Activated CD8-positive, alpha-beta T cell treated with anti-CD3 and anti-CD28 coated beads for 36 hours (primary cell): Measurements from ENCODE around the gene GNAI3. TPM values are rescaled to one million over a fixed set of nuclear protein-coding genes. Genes with fewer than 3 reads are reported as not detected.

Experiments used
- ATAC-seq: fragments of 200-7000 bp; cut with Tn5 transposase; one replicate; pipeline ENCODE4 v1.10.0; 2021; ENCODE audit warnings: mild to moderate bottlenecking, moderate library complexity
- CTCF ChIA-PET: fragments of 350-600 bp; sonication (Branson Sonifier 250); formaldehyde crosslinking; loops from one replicate; lab custom pipeline; 2021; ENCODE audit warnings: antibody characterized with exemption; lab: Charles Lee
- POLR2A ChIA-PET: fragments of 350-600 bp; sonication (Branson Sonifier 250); formaldehyde crosslinking; loops from one replicate; lab custom pipeline; 2021; ENCODE audit warnings: antibody characterized with exemption; lab: Charles Lee
- DNase-seq: peaks from one replicate; pipeline ENCODE4 v3.0.0-alpha.2; 2020
- H3K27ac Mint-ChIP-seq: one replicate; pipeline ENCODE4 v1.8.0; 2021; ENCODE audit warnings: mild to moderate bottlenecking, mixed read lengths
- H3K27me3 Mint-ChIP-seq: one replicate; pipeline ENCODE4 v1.8.0; 2021; ENCODE audit warnings: mixed read lengths
- H3K36me3 Mint-ChIP-seq: one replicate; pipeline ENCODE4 v1.8.0; 2021; ENCODE audit warnings: low read depth, mixed read lengths
- H3K4me1 Mint-ChIP-seq: one replicate; pipeline ENCODE4 v1.8.0; 2021; ENCODE audit warnings: low read depth, mixed read lengths
- H3K4me3 Mint-ChIP-seq: one replicate; pipeline ENCODE4 v1.8.0; 2021; ENCODE audit warnings: mild to moderate bottlenecking, moderate library complexity, mixed read lengths
- H3K9me3 Mint-ChIP-seq: one replicate; pipeline ENCODE4 v1.8.0; 2021; ENCODE audit warnings: mixed read lengths
- CTCF ChIP-seq: fragments of 200-600 bp; IDR thresholded peaks from one replicate; pipeline ENCODE4 v1.8.0; 2022; ENCODE audit warnings: antibody characterized with exemption, mild to moderate bottlenecking
- intact Hi-C: fragments of 100-400 bp; cut with micrococcal nuclease; formaldehyde crosslinking; loops from one replicate; pipeline ENCODE4 v1.10.0; 2022
- total RNA-seq, 2 experiments: library from RNA; stranded (reverse); gene quantifications; one replicate each; pipeline ENCODE4 v1.2.3, GENCODE V29; 2021

The GNAI3 gene
- total RNA-seq, 2 experiments from 2014 or later, result 7.5 to 7.7 TPM

- H3K27ac Mint-ChIP-seq, result no peak overlapping the region
- no peak for TF ChIP-seq CTCF
- no peak overlapping the region for H3K4me3 Mint-ChIP-seq
- peaks cover 17% of the 10 kb centered on the region for H3K4me1 Mint-ChIP-seq
- CTCF ChIA-PET, result interaction anchor here (2.2 to 21.7 kb wide), 2 partner anchors 35 to 110 kb away, joined by 7 to 1390 read pairs; partner anchors contain the start of genes AMIGO1, ATXN7L2, CYB561D1 and PSMA5
- H3K27me3 Mint-ChIP-seq, result no peaks in the 10 kb centered on the region
- intact Hi-C loops, result loop anchor here (10.0 kb wide), 1 partner anchor 111 kb away; the partner anchor contains the start of gene PSMA5
- H3K9me3 Mint-ChIP-seq, result no peaks in the 10 kb centered on the region
- no peak for ATAC-seq
- no peaks in the 10 kb centered on the region for H3K36me3 Mint-ChIP-seq
- POLR2A ChIA-PET, result interaction anchor here (1.5 kb wide), 1 partner anchor 13 kb away, joined by 5 read pairs; the partner anchor contains the start of gene GNAI3
- DNase-seq, result no peak
Measured at GRCh38 chr1:109535971-109536491, 12.4 kb upstream of the GNAI3 start.

DNA sequence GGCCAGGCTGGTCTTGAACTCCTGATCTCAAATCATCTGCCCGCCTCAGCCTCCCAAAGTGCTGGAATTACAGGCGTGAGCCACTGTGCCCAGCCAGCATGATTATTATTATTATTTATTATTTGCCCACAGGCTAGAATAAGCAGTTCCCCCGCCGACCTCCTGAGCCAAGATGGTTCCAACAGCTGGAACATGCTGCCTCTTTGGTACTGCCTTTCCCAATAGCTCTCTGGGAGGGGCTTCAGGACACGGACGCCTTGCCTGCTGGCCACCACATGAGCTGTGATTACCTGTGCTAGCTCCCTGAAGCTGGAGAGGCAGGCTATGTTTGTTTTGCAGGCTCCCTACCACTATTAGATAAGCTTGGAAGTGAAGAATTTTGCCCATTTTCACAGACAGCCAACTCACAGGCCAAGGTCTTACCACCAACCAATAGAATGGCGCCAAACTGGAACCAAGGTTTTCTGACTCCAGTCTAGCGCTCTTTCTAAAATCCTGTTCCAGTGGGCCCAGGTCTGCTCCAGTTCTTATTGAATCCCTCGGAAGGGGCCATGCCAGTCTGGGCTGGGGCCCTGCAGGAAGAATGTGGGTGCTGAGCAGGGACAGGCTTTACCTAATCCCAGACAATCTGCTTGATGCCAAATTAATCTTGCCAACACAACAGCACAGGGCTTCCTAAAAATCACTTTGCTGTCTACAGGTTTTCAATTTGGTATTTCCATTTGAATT is 10.8 kb upstream of the GNAI3 start:
- Mint-ChIP-seq H3K4me3 (no peak overlapping the region), H3K36me3 (no peaks in the 10 kb centered on the region), H3K9me3 (no peaks in the 10 kb centered on the region), H3K4me1 (peaks cover 2% of the 10 kb centered on the region), H3K27me3 (no peaks in the 10 kb centered on the region), H3K27ac (no peak overlapping the region)
- CTCF ChIA-PET, result interaction anchor here (1.0 to 21.7 kb wide), 5 partner anchors 8 to 98 kb away, joined by 3 to 1390 read pairs (median 5); partner anchors contain the start of genes AMIGO1, ATXN7L2, CYB561D1 and GNAI3
- intact Hi-C loops, result loop anchor here (10.0 kb wide), 1 partner anchor 113 kb away; the partner anchor contains the start of gene PSMA5
- no peak for TF ChIP-seq CTCF
- ATAC-seq (no peak), DNase-seq (no peak)
- POLR2A ChIA-PET, result no interaction called here

- Mint-ChIP-seq H3K27me3 (no peaks in the 10 kb centered on the region), H3K4me1 (no peaks in the 10 kb centered on the region), H3K36me3 (no peaks in the 10 kb centered on the region), H3K27ac (no peak overlapping the region), H3K4me3 (no peak overlapping the region), H3K9me3 (no peaks in the 10 kb centered on the region)
- ChIA-PET POLR2A (interaction anchor here (0.6 to 1.1 kb wide), 3 partner anchors 9 to 225 kb away, joined by 3 read pairs; partner anchors contain the start of gene CYB561D1), CTCF (interaction anchor here (1.0 to 21.7 kb wide), 4 partner anchors 38 to 300 kb away, joined by 3 to 1390 read pairs (median 148); partner anchors contain the start of genes AMIGO1, ATXN7L2 and CYB561D1)
- DNase-seq (no peak), ATAC-seq (no peak)
- intact Hi-C loops, result loop anchor here (10.0 kb wide), 1 partner anchor 114 kb away; the partner anchor contains the start of gene PSMA5
- TF ChIP-seq CTCF, result no peak
Measured at GRCh38 chr1:109538827-109539555, 9.4 kb upstream of the GNAI3 start.

- ChIA-PET CTCF (interaction anchor here (1.0 to 21.7 kb wide), 5 partner anchors 39 to 444 kb away, joined by 3 to 1390 read pairs (median 7); partner anchors contain the start of genes AHCYL1, AMIGO1, ATXN7L2 and CYB561D1), POLR2A (interaction anchor here (0.7 to 1.5 kb wide), 2 partner anchors 46 to 80 kb away, joined by 3 to 4 read pairs; partner anchors contain the start of genes AMPD2, CYB561D1 and GNAT2)
- ATAC-seq (no peak), DNase-seq (no peak)
- Mint-ChIP-seq H3K9me3 (no peaks in the 10 kb centered on the region), H3K4me1 (no peaks in the 10 kb centered on the region), H3K4me3 (no peak within 1 kb of the TSS), H3K27me3 (no peaks in the 10 kb centered on the region), H3K36me3 (no peaks in the 10 kb centered on the region), H3K27ac (no peak within 1 kb of the TSS)
- intact Hi-C loops, result loop anchor here (10.0 kb wide), 1 partner anchor 115 kb away; the partner anchor contains the start of gene PSMA5
- TF ChIP-seq CTCF, result no peak
Measured at GRCh38 chr1:109539676-109540075, 8.7 kb upstream of the GNAI3 start, which contains the start of gene GPR61. Gene GPR61 (plus strand): TSS chr1:109539872. CDS start chr1:109543023, 3,151 bp downstream.
